Chondrocyte (in vitro differentiated cells): Measurements from ENCODE around the gene TRIM67. TPM values are rescaled to one million over a fixed set of nuclear protein-coding genes. Genes with fewer than 3 reads are reported as not detected.
"Not testable (repeated sequence)": the region's sequence is repeated elsewhere in the genome, so short reads cannot be mapped to it uniquely, and the experiment has no call there.

Source experiments
- DNase-seq: peaks from one replicate; pipeline ENCODE4 v3.0.0; 2021; ENCODE audit warnings: mixed read lengths, low spot score
- H3K27ac Mint-ChIP-seq: one replicate; pipeline ENCODE4 v1.8.0; 2021; ENCODE audit warnings: mild to moderate bottlenecking, moderate library complexity, mixed read lengths; ENCODE audit not compliant: unreplicated experiment
- H3K27me3 Mint-ChIP-seq: 2 replicates; pipeline ENCODE4 v1.8.0; 2021; ENCODE audit warnings: low read depth, mixed read lengths
- H3K36me3 Mint-ChIP-seq: 2 replicates; pipeline ENCODE4 v1.8.0; 2021; ENCODE audit warnings: low read depth, mixed read lengths
- H3K4me1 Mint-ChIP-seq: 2 replicates; pipeline ENCODE4 v1.8.0; 2021; ENCODE audit warnings: low read depth, mild to moderate bottlenecking, mixed read lengths
- H3K4me3 Mint-ChIP-seq: one replicate; pipeline ENCODE4 v1.8.0; 2021; ENCODE audit warnings: mild to moderate bottlenecking, moderate library complexity, mixed read lengths; ENCODE audit not compliant: unreplicated experiment
- H3K9me3 Mint-ChIP-seq: 2 replicates; pipeline ENCODE4 v1.8.0; 2021; ENCODE audit warnings: low read depth, mixed read lengths
- total RNA-seq: library from RNA; stranded (reverse); gene quantifications from 3 replicates; pipeline ENCODE4 v1.2.1, GENCODE V29; 2021
- TF ChIP-seq, protein P1 (sequence below): fragments of 200-600 bp; sonication (generic); IDR thresholded peaks from 2 replicates; pipeline ENCODE4 v1.5.0; 2021; ENCODE audit warnings: antibody characterized with exemption, mild to moderate bottlenecking, moderate library complexity

TRIM67 gene
- total RNA-seq, 1 donor from 2014 or later, result 1.2 TPM

DNA sequence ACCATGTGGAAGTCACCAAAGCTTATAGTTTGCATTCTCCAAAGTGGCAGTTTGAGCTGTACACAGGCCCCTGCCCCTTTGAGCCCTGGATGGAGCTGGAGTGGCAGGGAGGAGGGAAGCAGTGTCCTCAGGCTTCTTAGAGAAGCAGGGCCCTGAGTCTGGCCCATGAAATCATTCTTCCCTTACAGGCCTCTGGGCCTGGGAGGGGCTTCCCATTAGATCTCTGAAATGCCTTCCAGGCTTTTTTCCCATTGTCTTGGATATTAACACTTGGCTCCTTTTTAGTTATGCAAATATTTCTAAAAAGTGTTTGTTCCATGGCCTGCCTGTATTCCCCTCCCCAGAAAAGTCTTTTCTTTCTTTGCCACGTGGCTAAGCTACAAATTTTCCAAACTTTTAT, 10.0 kb upstream of the TRIM67 start:
- H3K36me3 Mint-ChIP-seq, result peaks cover 8% of the 10 kb centered on the region
- peaks cover 9% of the 10 kb centered on the region for H3K9me3 Mint-ChIP-seq
- TF ChIP-seq, protein P1, sequence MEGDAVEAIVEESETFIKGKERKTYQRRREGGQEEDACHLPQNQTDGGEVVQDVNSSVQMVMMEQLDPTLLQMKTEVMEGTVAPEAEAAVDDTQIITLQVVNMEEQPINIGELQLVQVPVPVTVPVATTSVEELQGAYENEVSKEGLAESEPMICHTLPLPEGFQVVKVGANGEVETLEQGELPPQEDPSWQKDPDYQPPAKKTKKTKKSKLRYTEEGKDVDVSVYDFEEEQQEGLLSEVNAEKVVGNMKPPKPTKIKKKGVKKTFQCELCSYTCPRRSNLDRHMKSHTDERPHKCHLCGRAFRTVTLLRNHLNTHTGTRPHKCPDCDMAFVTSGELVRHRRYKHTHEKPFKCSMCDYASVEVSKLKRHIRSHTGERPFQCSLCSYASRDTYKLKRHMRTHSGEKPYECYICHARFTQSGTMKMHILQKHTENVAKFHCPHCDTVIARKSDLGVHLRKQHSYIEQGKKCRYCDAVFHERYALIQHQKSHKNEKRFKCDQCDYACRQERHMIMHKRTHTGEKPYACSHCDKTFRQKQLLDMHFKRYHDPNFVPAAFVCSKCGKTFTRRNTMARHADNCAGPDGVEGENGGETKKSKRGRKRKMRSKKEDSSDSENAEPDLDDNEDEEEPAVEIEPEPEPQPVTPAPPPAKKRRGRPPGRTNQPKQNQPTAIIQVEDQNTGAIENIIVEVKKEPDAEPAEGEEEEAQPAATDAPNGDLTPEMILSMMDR, result no peak
- H3K4me3 Mint-ChIP-seq, result no peak overlapping the region
- no peak for DNase-seq
- H3K27ac Mint-ChIP-seq, result no peak overlapping the region
- H3K27me3 Mint-ChIP-seq, result peaks cover 5% of the 10 kb centered on the region
- peaks cover 10% of the 10 kb centered on the region for H3K4me1 Mint-ChIP-seq

DNA sequence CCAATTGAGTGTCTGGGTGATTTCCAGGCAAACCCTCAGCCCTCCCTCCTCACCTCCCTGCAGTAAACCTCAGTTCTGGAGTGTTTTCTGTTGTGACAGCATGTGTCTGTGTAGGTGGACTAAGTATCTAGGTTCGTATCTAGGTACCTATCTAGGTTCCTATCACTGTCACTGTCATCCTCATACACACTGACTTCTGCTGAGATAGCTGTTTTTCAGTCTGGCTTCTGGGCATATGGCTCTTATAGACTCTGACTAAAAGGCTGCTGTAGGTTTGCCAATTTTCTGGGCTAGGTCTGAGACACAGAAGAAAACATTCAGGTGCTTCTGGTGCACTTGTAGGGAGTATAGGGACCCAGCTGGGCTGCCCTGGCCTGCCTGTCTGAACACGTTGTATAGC, 8.1 kb upstream of the TRIM67 start:
- H3K4me3 Mint-ChIP-seq, result no peak overlapping the region
- TF ChIP-seq, protein P1, result no peak
- no peak overlapping the region for H3K27ac Mint-ChIP-seq
- H3K27me3 Mint-ChIP-seq, result peaks cover 5% of the 10 kb centered on the region
- H3K9me3 Mint-ChIP-seq, result peaks cover 9% of the 10 kb centered on the region
- peaks cover 18% of the 10 kb centered on the region for H3K4me1 Mint-ChIP-seq
- H3K36me3 Mint-ChIP-seq, result peaks cover 8% of the 10 kb centered on the region
- no peak for DNase-seq

DNA sequence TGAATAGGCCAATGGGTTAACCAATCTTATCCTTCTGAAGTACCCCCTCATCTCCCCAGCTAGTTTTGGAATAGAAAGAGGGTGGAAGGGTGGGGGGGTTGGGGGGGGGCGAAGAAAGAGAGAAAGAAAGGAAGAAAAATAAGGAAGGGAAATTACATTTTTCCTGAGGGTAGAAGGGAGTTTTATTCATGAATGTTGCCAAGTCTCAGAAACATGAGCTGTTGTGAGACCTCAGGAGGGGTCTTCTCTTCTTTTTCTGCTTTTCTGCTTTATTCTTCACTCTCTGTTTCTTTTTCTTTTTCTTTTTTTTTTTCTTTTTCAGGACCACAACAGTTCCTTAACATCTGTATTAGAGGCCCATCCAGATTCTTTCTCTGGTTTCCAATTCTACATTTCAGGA, 6.0 kb upstream of the TRIM67 start:
- DNase-seq, result no peak
- peaks cover 19% of the 10 kb centered on the region for H3K4me1 Mint-ChIP-seq
- peaks cover 9% of the 10 kb centered on the region for H3K9me3 Mint-ChIP-seq
- H3K36me3 Mint-ChIP-seq, result peaks cover 8% of the 10 kb centered on the region
- peaks cover 5% of the 10 kb centered on the region for H3K27me3 Mint-ChIP-seq
- no peak overlapping the region for H3K27ac Mint-ChIP-seq
- TF ChIP-seq, protein P1, result no peak
- no peak overlapping the region for H3K4me3 Mint-ChIP-seq

DNA sequence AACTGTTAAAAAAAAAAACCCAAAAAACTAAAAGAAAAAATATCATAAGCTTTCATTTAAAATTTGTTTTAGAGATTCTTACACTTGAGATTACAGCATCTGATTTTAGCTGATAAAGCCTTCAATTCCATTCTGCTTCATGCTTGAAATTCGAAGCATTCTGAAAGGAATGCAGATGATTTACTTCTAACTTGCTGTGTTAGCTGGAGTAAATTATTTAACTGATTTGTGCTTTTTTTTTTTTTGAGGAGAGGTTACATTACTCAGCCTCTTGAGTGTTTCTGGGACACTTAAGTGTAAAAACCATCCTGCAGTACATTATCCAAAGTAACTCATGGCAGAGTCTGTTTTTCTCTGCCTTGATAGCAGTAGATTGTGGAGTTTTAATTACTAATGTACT, 4.5 kb upstream of the TRIM67 start:
- Mint-ChIP-seq H3K27ac (no peak overlapping the region), H3K4me1 (peaks cover 22% of the 10 kb centered on the region), H3K9me3 (peaks cover 5% of the 10 kb centered on the region), H3K4me3 (no peak overlapping the region), H3K36me3 (peaks cover 4% of the 10 kb centered on the region), H3K27me3 (peaks cover 5% of the 10 kb centered on the region)
- DNase-seq, result no peak
- TF ChIP-seq, protein P1, result no peak

DNA sequence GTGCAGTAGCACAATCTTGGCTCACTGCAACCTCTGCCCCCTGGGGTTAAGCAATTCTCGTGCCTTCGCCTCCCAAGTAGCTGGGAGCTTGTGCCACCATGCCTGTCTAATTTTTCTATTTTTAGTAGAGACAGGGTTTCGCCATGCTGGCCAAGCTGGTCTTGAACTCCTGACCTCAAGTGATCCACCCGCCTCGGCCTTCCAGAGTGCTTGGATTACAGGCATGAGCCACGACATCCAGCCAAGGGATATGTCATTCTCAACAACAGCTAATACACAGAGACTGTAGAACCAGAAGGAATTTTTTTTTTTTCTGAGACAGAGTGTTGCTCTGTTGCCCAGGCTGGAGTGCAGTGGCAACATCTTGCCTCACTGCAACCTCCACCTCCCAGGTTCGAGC, 3.7 kb upstream of the TRIM67 start:
- not testable (repeated sequence) for DNase-seq, H3K27me3 Mint-ChIP-seq, H3K4me3 Mint-ChIP-seq, H3K27ac Mint-ChIP-seq, H3K36me3 Mint-ChIP-seq, H3K9me3 Mint-ChIP-seq
- peaks cover 26% of the 10 kb centered on the region for H3K4me1 Mint-ChIP-seq

DNA sequence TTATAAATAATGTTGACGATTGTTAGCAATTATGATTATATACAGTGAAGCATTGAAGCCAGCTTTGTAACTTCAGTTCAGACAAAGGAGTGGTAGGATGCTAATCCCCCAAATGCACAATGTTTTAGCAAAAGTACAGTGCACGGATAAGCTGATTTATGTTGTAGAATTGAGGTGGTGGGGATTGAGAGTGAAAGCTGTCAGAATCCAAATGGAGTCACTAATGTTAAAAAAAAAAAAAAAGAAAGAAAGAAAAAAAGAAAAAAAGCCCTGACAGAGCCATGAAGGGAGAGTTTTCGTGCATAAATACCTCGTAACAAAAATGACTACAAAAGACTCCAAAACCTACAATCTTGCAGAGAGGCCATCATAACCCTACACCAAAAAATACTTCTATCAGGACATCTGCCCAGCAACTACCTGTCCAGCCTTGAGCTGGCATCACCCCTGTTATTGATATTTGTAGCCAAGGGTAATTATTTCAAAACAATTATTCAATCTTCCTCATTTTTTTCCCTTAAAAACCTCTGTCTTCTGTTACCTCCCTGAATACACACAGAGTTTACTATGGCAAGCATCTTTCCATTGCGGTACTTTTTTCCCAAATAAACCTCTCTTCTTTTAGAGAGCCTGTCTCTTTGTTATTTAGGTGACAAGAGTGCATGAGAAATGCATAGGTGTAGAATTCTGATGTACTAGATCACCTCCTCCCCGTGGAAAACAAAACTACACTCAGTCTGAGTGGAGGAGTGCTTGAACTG, 2.5 kb upstream of the TRIM67 start:
- H3K36me3 Mint-ChIP-seq, result no peaks in the 10 kb centered on the region
- TF ChIP-seq, protein P1, result no peak
- peaks cover 32% of the 10 kb centered on the region for H3K4me1 Mint-ChIP-seq
- H3K9me3 Mint-ChIP-seq, result no peaks in the 10 kb centered on the region
- no peak overlapping the region for H3K27ac Mint-ChIP-seq
- H3K27me3 Mint-ChIP-seq, result peaks cover 3% of the 10 kb centered on the region
- no peak for DNase-seq
- no peak overlapping the region for H3K4me3 Mint-ChIP-seq
